ENCODE data around the gene SPAG17. TPM values are rescaled to one million over a fixed set of nuclear protein-coding genes. Genes with fewer than 3 reads are reported as not detected.

SPAG17 gene
- polyA plus RNA-seq, 1 donor (not counting 4 experiments of a cell fraction or from before 2014, with no cell fraction given): 0.52 TPM

- Histone ChIP-seq H3K9me3 (ENCODE audit: control insufficient read depth, low read depth, low read length) (no peaks in the 10 kb centered on the region), H3K27me3 (ENCODE audit: control insufficient read depth, extremely low read depth, insufficient read depth, low read length) (peaks cover 4% of the 10 kb centered on the region), H3K27ac (ENCODE audit: control insufficient read depth, insufficient read depth, low read length) (no peak overlapping the region), H3K4me3 (ENCODE audit: control insufficient read depth in 2 of 3, extremely low read depth in 1 of 3, insufficient read depth in 2 of 3, low read depth in 1 of 3, low read length in 3 of 3) (no peak overlapping the region), H4K20me1 (ENCODE audit: control insufficient read depth, extremely low read depth, insufficient read depth, low read length) (no peaks in the 10 kb centered on the region), H3K36me3 (ENCODE audit: control insufficient read depth in 2 of 2, extremely low read depth in 1 of 2, insufficient read depth in 2 of 2, low read length in 2 of 2) (no peaks in the 10 kb centered on the region), H3K79me2 (ENCODE audit: control insufficient read depth, insufficient read depth, low read length) (no peaks in the 10 kb centered on the region), H3K4me1 (ENCODE audit: control insufficient read depth, extremely low read depth, insufficient read depth, low read length) (no peaks in the 10 kb centered on the region), H3K9me1 (ENCODE audit: control insufficient read depth, extremely low read depth, insufficient read depth, low read length) (no peaks in the 10 kb centered on the region), H2AFZ (ENCODE audit: control insufficient read depth, low read length) (no peak overlapping the region), H3K9ac (ENCODE audit: control insufficient read depth, extremely low read depth, insufficient read depth, low read length) (no peak overlapping the region), H3K4me2 (ENCODE audit: control insufficient read depth, extremely low read depth, insufficient read depth, low read depth, low read length) (peak overlapping the region; percentile 54)
- dilution Hi-C loops (cut with MboI; ENCODE audit: extremely low pct_ligation_motif_present, low sequenced_read_pairs): no loop called here
- FAIRE-seq (no peak), DNase-seq (ENCODE audit: low read depth, low spot score) (no peak)
- no peak for TF ChIP-seq EZH2 (IDR thresholded peaks at IDR 0.05; ENCODE audit: low read length)
- TF ChIP-seq CTCF (optimal IDR thresholded peaks at IDR 0.05 in 1 of 3, IDR thresholded peaks at IDR 0.05 in 1 of 3, conservative IDR thresholded peaks at IDR 0.05 in 1 of 3; ENCODE audit: extremely low read depth in 1 of 3, insufficient read depth in 2 of 3, low read length in 3 of 3): no peak
Observed at GRCh38 chr1:118101999-118102398, 83.0 kb downstream of the SPAG17 start.

GRCh38 chr1:118101515-118101844, 83.5 kb downstream of the SPAG17 start:
- FAIRE-seq (no peak), DNase-seq (ENCODE audit: low read depth, low spot score) (no peak)
- H3K36me3 ChIP-seq (ENCODE audit: control insufficient read depth in 2 of 2, extremely low read depth in 1 of 2, insufficient read depth in 2 of 2, low read length in 2 of 2): no peaks in the 10 kb centered on the region
- no peaks in the 10 kb centered on the region for H4K20me1 ChIP-seq (ENCODE audit: control insufficient read depth, extremely low read depth, insufficient read depth, low read length)
- H3K9me1 ChIP-seq (ENCODE audit: control insufficient read depth, extremely low read depth, insufficient read depth, low read length): no peaks in the 10 kb centered on the region
- no peak overlapping the region for H2AFZ ChIP-seq (ENCODE audit: control insufficient read depth, low read length)
- dilution Hi-C loops (cut with MboI; ENCODE audit: extremely low pct_ligation_motif_present, low sequenced_read_pairs): no loop called here
- H3K9me3 ChIP-seq (ENCODE audit: control insufficient read depth, low read depth, low read length): no peaks in the 10 kb centered on the region
- peaks cover 4% of the 10 kb centered on the region for H3K27me3 ChIP-seq (ENCODE audit: control insufficient read depth, extremely low read depth, insufficient read depth, low read length)
- TF ChIP-seq CTCF (optimal IDR thresholded peaks at IDR 0.05 in 1 of 3, IDR thresholded peaks at IDR 0.05 in 1 of 3, conservative IDR thresholded peaks at IDR 0.05 in 1 of 3; ENCODE audit: extremely low read depth in 1 of 3, insufficient read depth in 2 of 3, low read length in 3 of 3) (no peak), EZH2 (IDR thresholded peaks at IDR 0.05; ENCODE audit: low read length) (no peak)
- H3K9ac ChIP-seq (ENCODE audit: control insufficient read depth, extremely low read depth, insufficient read depth, low read length): no peak overlapping the region
- H3K27ac ChIP-seq (ENCODE audit: control insufficient read depth, insufficient read depth, low read length): no peak overlapping the region
- no peaks in the 10 kb centered on the region for H3K4me1 ChIP-seq (ENCODE audit: control insufficient read depth, extremely low read depth, insufficient read depth, low read length)
- H3K4me3 ChIP-seq (ENCODE audit: control insufficient read depth in 2 of 3, extremely low read depth in 1 of 3, insufficient read depth in 2 of 3, low read depth in 1 of 3, low read length in 3 of 3): no peak overlapping the region
- H3K4me2 ChIP-seq (ENCODE audit: control insufficient read depth, extremely low read depth, insufficient read depth, low read depth, low read length): peak overlapping the region; percentile 54
- H3K79me2 ChIP-seq (ENCODE audit: control insufficient read depth, insufficient read depth, low read length): no peaks in the 10 kb centered on the region
